Hepatic stellate cell (primary cell): Measurements from ENCODE around the gene HGFAC.
"Not testable (repeated sequence)": the region's sequence is repeated elsewhere in the genome, so short reads cannot be mapped to it uniquely, and the experiment has no call there.

Source experiments
- DNase-seq: peaks from one replicate; pipeline ENCODE4 v3.0.0; 2011; ENCODE audit warnings: low spot score

Gene HGFAC

DNA sequence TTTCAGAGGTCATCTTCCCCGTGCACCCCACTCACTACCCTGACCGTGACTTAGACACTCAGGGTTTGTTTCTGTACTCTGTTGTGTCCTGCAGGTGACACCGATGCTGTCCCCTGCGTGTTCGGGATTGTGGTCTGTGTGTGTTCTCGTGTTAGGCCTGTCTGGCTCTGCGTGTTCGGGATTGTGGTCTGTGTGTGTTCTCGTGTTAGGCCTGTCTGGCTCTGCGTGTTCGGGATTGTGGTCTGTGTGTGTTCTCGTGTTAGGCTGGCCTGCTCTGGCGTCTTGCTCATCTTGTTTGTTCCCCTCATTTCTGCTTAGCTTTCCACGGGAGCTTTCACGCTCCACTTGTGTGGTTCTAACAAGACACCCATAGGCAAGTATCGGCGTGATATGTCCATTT, 30.6 kb upstream of the HGFAC start:
- DNase-seq = not testable (repeated sequence)

DNA sequence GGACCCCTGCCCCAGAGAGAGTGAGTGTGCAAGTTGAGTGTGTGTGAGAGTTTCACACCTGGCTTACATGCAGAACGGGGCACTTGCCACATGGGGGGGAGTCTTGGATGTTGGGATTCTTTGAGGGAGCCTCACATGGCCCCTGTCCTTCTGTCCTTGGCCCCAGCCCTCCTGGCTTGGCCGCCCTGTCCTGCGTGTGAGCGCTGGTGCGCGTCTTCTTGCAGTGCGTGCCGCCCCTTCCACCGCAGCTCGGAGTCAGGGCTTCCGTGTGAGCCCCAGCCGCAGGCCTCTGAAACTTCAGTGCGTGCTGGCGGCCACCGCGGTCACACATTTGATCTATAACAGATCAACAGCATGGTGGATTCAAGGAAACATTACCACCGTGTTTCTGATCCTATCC, 30.1 kb upstream of the HGFAC start:
- no peak for DNase-seq

DNA sequence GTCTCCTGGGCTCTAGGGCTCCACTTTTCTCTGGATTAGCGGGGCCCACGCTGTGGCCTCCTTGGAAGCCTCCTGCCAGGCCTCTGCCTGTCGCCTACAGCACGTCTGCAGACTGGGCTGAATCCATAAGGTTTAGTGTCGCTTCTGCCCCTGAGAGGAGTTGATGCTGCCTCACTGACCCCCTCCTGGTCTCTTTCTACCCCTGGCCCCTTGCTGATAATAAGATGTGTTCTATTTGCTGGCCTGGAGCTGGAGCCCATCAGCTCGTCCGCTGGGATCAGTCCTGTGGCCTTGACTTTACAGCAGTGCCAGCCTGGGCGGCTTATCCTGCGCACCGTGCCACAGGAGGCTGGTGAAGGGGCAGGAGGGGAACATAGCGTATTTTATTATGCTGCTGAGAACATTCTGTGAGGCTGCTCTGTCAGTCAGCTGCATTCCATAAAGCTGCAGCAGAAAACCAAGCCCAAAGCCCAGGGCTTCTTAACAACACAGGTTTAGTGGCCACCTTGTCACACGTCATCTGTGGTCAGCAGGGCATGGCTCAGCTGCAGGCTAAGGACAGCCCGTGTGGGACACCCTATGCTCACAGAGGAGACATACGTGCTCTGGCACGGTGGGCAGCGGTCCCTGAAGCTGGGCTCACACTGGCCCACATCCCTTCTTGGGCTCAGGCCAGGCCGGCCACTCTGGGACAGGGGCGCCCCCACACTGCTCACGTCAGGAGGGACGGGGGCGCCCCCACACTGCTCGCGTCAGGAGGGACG, 29.3 kb upstream of the HGFAC start:
- no peak for DNase-seq

DNA sequence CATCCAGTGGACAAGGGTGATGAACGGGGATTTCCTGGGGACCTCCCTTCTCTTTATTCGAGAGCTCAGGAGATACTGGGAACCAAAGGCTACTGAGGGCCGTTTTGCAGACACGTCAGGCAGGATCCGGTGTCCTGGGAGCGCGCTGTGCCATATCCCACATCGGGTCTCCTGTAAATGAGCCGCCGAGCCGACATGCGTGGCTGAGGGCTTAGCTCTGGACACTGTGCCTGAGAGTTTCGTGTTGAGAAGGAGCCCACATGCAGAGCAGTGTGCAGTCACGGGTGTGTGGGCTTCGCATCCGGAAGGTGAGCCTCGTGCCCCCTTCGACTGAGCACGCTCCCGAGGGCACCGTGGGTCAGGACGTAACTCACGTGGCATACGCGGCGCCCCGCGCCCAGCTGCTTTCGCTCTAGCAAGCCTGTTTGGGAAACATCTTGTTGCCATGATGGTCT, 28.5 kb upstream of the HGFAC start:
- DNase-seq = no peak

DNA sequence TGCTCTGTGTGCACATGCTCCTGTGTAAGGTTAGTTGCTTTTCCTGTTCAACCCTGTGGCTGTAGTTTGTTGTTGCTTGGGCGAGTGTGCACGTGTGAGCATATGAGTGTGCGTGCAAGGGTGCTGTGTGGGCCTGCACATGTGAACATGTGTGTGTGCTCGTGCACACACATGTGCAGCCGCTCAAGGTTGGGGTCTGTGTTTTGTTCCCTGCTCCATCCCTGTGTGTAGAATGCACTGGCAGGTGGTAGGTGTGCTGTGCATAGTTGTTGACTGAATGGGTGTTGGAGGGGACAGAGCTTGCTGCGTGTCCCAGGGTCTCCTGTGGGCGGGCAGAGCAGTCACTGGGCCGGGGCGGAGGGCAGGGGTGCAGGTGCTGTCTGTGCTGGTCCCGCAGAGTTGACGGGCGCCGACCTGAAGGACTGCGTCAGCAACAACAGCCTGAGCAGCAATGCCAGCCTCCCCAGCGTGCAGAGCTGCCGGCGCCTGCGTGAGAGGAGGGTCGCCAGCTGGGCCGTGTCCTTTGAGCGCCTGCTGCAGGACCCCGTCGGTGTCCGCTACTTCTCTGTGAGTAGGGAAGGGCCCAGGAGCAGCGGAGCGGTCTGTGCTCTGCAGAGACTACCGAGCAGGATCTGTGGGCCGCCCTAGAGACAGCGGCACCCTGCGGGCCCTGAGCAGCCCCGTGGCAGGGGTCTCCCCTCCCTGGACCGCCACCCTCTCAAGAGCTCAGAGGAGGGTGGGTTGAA, 27.9 kb upstream of the HGFAC start:
- DNase-seq = no peak

DNA sequence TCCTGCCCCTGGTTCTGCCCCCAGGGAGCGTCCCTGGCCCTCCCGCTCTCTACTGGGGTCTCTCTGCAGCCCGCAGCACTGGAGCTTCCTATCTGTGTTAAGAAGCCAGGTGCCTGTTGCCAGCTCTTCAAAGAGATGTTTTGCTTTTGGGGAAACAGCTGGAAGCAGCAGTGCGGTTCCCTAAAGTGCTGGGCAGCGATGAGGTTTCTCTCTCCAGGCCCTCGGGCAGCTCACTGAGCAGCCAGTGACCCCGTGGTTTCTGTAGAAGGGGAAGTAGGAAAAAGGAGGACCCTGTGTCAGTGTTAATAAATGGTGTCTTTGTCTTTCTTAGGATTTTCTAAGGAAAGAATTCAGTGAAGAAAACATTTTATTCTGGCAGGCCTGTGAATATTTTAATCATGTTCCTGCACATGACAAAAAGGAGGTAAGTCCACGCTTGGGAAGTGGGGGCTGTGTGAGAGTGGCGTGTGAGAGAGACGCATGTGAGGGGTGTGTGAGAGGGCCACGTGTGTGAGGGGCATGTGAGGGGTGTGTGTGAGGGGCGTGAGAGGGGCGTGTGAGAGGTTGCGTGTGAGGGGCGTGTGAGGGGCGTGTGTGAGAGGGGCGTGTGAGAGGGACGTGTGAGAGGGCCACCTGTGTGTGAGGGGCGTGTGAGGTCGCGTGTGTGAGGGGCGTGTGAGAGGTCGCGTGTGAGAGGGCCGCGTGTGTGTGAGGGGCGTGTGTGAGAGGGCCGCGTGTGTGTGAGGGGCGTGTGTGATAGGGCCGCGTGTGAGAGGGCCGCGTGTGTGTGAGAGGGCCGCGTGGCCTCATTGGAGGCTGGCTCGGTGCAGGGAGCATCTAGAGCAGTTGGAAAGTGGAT, 27.1 kb upstream of the HGFAC start:
- DNase-seq = no peak

DNA sequence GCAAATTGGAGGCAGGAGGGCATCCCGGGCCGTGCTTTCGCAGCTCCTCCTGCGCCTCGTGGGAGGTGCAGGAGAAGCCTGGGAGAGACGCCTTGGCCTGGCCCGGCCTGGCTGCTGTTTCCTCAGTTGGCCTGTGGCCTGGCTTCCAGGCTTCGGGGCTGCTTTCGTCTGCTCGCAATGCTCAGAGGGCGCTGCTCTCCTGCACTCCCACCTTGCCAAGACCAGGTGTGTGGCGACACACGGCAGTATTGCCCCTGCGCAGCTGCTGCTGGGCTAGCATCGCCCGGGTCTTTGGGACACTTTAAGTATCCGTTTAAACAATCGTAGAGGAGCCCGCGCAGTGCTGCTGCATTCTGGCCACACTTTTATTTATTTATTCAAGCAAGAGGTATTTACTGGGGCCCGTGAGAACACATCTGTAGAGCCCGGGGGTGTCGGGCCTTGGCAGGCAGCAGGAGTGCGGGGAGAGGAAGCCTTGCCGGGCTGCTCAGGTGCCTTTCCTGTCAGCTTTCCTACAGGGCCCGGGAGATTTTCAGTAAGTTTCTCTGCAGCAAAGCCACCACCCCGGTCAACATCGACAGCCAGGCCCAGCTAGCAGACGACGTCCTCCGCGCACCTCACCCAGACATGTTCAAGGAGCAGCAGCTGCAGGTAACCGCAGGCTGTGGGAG, 26.2 kb upstream of the HGFAC start:
- DNase-seq = no peak

DNA sequence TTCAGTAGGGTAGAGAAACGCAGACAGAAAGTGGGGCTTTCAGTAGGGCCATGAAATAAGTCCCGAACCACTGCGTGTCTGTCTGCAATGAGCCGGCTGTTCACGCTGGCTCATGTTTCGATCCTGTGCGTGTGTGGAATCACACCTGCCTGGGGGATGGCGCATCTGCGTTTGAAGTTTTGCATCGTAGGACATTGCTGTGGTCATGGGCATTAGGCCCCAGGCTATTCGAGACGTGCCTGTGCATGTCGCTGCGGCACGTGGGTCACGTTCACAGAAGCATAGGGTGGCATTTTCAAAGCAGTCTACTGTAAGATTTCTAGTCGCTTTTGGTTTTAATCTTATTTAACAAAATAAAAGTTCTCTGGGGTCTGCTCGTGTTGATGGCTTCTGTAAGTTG, 25.5 kb upstream of the HGFAC start:
- DNase-seq = no peak

DNA sequence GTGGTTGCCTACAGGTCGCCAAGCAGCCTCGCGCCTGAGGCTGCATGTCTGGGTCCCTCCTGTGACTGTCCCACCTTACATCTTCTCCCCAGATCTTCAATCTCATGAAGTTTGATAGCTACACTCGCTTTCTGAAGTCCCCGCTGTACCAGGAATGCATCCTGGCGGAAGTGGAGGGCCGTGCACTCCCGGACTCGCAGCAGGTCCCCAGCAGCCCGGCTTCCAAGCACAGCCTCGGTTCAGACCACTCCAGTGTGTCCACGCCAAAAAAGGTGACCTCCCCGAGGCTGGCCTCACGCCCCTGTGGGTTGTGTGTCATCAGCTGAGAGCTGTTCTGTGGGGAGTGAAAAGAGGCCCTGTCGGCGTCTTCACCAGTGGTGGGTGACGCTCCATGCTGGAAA, 24.9 kb upstream of the HGFAC start:
- no peak for DNase-seq

DNA sequence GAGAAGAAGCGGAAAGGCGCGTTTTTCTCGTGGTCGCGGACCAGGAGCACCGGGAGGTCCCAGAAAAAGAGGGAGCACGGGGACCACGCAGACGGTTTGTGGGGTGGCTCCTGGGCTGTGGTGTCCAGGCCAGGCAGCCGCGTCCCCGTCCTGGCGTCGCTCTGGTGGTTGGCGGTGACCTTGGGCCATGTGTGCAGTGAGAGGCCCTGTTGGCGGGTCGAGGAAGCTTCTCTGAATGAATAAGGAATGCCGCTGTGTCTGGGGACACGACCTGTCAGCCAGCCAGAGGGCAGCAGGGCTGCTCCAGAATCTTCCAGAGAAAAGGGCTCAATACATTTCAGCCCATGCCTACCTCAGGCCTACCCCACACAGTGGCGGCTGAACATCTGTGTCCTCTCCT, 24.3 kb upstream of the HGFAC start:
- no peak for DNase-seq

DNA sequence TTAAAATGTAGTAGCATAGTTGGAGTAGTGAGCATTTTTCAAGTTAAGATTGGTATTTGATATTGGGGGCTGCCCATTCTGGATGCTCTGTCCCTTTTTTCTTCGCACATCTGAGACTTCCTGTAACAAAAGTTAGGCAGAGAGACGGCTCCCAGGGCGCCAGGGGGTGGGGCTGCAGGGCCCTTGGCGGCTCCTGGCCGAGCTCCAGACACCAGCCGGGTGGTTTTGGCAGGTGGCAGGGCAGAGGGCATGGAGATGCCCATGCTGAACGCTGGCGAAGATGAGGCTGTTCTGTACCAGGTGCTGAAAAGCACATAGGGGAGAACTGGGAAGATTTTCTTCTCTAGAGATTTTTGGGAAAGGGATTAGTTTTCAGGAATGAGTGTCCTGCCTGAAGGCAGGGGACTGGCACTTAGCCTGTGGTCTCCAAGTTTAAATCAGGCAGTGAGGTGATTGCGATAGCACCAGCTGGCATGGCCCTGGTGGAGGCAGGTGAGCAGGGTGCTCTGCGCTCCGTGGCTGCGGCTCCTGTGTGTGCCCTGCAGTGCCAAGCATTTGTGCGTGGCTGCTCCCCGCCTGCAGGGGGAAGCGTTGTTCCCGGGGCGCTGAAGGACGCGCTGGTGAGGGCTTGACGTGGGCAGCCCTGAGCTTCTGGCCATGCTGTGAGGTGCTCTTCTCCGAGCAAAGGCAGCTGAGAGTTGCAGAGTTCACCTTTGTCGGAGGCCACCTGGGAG, 23.6 kb upstream of the HGFAC start:
- DNase-seq = no peak

DNA sequence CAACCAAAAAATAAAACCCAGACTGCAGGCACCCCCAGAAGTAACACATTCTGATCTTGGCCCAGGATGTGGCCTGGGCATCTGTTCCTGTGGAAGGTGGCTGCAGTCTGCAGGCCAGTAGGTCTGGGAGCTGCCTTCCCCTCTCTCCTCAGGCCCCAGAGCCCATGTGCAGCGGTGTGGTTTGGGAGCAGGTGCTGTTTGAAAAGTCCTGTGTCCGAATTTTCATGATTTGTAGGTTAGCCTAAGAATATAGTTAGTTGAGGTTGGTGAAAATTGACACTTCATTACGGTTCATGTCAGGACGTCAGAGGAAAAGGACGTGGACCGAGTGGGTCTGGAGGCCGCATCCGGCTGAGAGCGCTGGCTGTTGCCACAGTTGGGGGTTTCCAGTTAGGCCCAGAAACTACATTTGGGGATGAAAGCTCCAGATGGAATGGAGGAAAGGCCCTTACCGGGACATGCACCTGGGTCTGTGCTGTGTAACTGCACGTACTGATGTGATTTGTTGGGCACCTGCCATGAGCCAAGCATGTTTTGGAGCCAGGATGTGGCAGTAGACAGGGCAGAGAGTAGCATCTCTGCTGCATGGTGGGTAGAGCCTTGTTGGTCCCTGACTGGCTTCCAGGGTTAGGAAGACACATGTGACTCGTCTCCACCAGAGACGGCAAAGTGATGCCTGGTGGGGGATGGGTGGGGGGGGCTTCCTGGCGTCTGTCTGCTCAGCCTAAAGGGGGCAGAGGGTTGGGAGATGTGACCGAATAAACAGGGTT, 21.7 kb upstream of the HGFAC start:
- DNase-seq = no peak

DNA sequence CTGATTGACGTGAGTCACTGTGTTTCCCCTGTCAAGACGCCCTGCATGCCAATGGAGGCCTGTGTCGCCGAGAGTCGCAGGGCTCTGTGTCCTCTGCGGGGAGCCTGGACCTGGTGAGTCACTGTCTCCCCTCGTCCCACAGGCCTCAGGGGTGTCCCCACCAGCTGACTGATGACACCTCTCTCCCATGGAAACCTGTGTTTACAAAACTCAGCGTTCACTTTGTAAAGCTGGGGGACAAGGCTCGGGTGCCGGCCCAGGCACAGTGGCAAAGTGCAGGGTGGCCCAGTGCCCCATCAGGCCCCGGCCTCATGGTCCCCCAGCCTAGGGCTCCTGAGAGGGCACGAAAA, 21.2 kb upstream of the HGFAC start:
- no peak for DNase-seq

DNA sequence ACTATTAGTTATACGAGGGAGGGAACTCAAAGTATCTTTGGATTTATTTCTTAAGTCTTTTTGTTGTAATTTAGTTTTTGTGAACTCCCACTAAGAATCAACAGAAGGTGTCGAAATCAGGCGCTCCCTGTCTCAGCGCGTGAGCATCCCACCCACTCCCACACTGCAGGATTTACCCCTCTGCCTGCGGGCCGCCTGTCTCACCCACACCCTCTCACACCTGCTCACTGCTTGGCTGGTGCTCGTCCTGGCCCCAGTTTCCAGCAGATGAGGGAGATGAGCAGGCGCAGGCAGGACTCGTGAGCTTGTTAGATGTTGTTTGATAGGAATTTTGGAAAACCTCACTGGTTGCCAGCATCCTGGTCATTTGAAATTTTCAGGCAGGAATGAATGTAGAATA, 20.8 kb upstream of the HGFAC start:
- no peak for DNase-seq

DNA sequence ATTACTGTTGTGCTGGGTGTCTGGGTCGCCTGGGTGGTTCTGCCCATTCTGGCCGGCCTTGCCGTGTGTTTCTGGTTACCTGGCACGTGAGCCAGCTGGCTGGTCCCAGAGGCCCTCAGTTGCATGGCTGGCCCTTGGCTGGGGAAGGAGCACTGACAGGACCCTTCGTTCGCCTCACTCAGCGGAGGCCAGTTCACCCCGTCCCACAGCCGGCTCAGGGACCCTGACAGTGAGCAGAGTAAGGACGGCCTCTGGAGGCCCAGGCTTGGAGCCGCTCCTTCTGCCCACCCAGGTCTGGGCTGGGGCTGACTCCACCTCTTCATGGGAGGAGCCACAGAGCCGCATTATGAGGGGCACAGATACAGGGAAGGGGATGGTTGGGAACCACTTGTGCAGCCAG, 20.3 kb upstream of the HGFAC start:
- DNase-seq = no peak

DNA sequence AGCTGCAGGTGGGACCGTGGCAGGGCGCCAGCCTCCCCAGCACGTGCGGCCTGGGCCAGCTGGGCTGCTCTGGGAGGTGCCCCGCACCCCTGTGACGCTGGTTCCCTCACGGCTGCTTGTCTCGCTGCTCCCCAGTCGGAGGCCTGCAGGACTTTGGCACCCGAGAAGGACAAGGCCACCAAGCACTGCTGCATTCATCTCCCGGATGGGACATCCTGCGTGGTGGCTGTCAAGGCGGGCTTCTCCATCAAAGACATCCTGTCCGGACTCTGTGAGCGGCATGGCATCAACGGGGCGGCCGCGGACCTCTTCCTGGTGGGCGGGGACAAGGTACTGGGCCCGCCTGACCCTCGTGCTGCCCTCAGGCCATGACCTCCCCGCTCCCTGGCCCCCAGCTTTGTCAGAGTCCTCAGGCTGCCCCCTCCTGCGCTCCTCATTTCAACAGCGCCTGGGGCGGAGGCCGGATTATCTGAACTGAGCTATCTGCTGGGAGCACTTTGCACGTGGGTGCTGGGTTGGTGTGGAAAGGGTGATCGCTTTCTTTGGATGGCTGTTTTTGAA, 19.4 kb upstream of the HGFAC start:
- no peak for DNase-seq

DNA sequence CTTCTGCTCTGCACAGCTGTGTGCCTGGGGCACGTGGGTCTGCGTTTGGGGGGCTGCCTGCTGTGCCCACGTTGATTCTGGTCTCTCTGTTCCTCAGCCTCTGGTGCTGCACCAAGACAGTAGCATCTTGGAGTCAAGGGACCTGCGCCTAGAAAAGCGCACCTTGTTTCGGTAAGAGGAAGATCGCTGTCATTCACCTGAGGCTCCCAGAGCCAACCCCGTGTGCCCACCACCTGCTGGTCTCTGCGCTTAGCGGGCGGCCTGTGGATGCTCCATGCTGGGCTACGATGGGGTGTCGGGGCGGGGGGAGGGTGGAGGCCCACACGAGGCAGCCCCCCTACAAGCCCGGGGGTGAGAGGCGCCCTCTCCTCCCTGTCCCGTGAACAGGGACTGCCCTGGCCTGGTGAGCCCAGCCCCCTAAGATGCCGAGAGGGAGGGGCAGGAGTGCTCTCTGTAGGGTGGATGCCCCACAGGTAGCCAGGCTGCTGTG, 18.9 kb upstream of the HGFAC start:
- DNase-seq = no peak

DNA sequence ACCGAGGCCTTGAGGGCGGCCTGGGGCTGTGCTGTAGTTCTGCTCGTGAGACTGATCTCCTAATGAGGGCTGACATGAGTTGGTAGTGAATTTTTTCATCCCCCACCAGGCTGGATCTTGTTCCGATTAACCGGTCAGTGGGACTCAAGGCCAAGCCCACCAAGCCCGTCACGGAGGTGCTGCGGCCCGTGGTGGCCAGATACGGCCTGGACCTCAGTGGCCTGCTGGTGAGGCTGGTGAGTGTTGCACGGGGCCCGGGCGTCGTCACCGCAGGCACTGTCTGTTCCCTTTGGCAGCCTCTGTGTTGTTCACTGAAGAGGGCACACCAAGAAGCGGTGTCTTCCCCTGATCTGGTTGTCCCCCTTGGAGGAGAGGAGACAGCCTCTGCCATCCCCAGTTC, 18.4 kb upstream of the HGFAC start:
- DNase-seq = no peak

DNA sequence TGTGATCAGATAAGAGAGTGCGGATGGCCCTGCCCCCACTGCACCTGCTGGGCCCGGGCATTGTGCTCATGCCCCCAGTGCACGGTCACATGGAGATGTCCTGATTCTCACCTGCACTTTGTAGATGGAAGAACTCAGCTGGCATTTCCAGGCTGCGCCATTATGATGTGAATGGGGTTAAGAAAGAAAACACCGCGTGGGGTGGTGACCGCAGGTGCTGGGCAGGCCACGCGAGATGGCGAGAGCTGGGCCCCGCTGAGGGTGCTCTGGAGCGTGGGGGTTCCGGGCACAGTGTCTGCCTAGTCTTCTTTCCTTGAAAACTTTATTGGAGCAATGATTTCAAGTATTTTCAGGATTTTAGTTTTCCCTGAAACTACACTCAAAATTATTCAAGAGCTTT, 17.8 kb upstream of the HGFAC start:
- DNase-seq = no peak

DNA sequence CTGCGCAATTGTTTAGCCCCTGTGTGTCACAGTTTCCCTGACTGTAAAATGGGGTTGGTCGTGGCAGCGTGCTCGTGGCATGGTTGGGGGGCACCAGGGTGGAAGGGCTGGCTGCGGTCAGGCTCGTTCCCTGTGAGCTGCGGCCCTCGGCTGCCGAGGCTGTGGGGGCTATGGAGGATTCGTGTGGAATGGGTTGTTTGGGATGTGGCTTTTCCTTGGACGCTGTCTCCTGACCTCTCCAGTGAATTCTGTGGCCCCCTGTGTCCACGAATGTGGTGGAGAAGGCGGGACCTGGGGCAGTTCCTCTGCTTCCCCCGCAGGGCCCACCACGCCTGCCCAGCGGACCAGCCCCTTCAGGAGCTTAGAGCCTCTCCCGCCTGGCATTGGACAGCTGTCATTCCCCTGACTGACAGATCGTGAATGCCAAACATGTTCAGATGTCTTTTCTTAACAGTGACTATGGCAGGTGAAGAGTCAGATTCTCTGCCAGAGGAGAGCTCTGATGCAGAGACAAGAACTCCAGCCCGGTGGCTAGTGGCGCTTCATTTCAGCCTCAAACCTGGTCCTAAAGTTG, 17.2 kb upstream of the HGFAC start:
- no peak for DNase-seq
